K562 (cell line): ENCODE measurements around the gene HPDL. TPM values are rescaled to one million over a fixed set of nuclear protein-coding genes. Genes with fewer than 3 reads are reported as not detected.

Experiments
- ARID3B ChIP-seq: fragments of 250-450 bp; sonication (Bioruptor Pico); IDR thresholded peaks from 2 replicates; pipeline ENCODE4 v1.4.0; 2020; ENCODE audit warnings: borderline replicate concordance
- CBFB ChIP-seq: sonication (generic); formaldehyde crosslinking; IDR thresholded peaks from 2 replicates; pipeline ENCODE4 v1.4.0; 2020; ENCODE audit warnings: mild to moderate bottlenecking, missing genetic modification reagents
- CC2D1A ChIP-seq: fragments of 450-650 bp; IDR thresholded peaks from 2 replicates; pipeline ENCODE4 v1.6.1; 2017; ENCODE audit warnings: mild to moderate bottlenecking
- ETS2 ChIP-seq: IDR thresholded peaks from 2 replicates; pipeline ENCODE4 v1.6.1; 2016; ENCODE audit warnings: borderline replicate concordance, missing genetic modification characterization, mild to moderate bottlenecking, moderate library complexity, missing compliant biosample characterization; ENCODE audit not compliant: poor library complexity, severe bottlenecking
- GABPB2 ChIP-seq: fragments of 250-450 bp; sonication (Bioruptor Pico); conservative IDR thresholded peaks from 2 replicates; pipeline ENCODE4 v1.5.1; 2021; ENCODE audit warnings: mild to moderate bottlenecking
- GATAD2A ChIP-seq: fragments of 450-650 bp; IDR thresholded peaks from 2 replicates; pipeline ENCODE4 v1.6.1; 2017
- IRF2 ChIP-seq: sonication (generic); formaldehyde crosslinking; IDR thresholded peaks from 2 replicates; pipeline ENCODE4 v1.8.1; 2022; ENCODE audit warnings: mild to moderate bottlenecking, missing genetic modification reagents
- MAFG ChIP-seq: fragments of 450-650 bp; conservative IDR thresholded peaks from 2 replicates; pipeline ENCODE4 v1.6.1; 2016; ENCODE audit warnings: missing genetic modification characterization, missing compliant biosample characterization
- NCOA1 ChIP-seq: fragments of 450-650 bp; IDR thresholded peaks from 2 replicates; pipeline ENCODE4 v1.6.1; 2016; ENCODE audit warnings: low read depth
- POLR3A ChIP-seq: IDR thresholded peaks from 2 replicates; pipeline ENCODE4 v1.6.1; 2011; ENCODE audit warnings: borderline replicate concordance, mild to moderate bottlenecking, moderate library complexity; ENCODE audit not compliant: insufficient read length, insufficient read depth; ENCODE audit errors: extremely low read depth
- REST ChIP-seq, 2 experiments: fragments of 450-650 bp; formaldehyde crosslinking in 1 of 2; IDR thresholded peaks; 2 replicates each; pipeline versions ENCODE4 v1.4.0 to v1.6.1; 2014 to 2020; ENCODE audit warnings: mild to moderate bottlenecking in 2 of 2, borderline replicate concordance in 1 of 2, low read depth in 1 of 2
- RUNX1 ChIP-seq: sonication (generic); IDR thresholded peaks from 2 replicates; pipeline ENCODE4 v1.6.1; 2016; ENCODE audit warnings: antibody characterized with exemption, low read depth
- SMARCC2 ChIP-seq: fragments of 450-650 bp; IDR thresholded peaks from 2 replicates; pipeline ENCODE4 v1.6.1; 2017; ENCODE audit warnings: antibody characterized with exemption, moderate library complexity, mild to moderate bottlenecking, low read depth
- SNIP1 ChIP-seq: fragments of 450-650 bp; IDR thresholded peaks from 2 replicates; pipeline ENCODE4 v1.7.1; 2017; ENCODE audit warnings: low read depth, mild to moderate bottlenecking
- THRA ChIP-seq: fragments of 450-650 bp; IDR thresholded peaks from 2 replicates; pipeline ENCODE4 v1.6.1; 2017; ENCODE audit warnings: mild to moderate bottlenecking, moderate library complexity
- XRCC3 ChIP-seq: fragments of 450-650 bp; IDR thresholded peaks from 2 replicates; pipeline ENCODE4 v1.6.1; 2017; ENCODE audit warnings: mild to moderate bottlenecking, moderate library complexity
- ZC3H11A ChIP-seq: IDR thresholded peaks from 2 replicates; pipeline ENCODE4 v1.6.1; 2012; ENCODE audit warnings: low read depth, low read length, improper control_type of control experiment
- ZNF224 ChIP-seq: sonication (generic); formaldehyde crosslinking; IDR thresholded peaks from 2 replicates; pipeline ENCODE4 v1.8.0; 2022; ENCODE audit warnings: mild to moderate bottlenecking, missing genetic modification reagents
- polyA plus RNA-seq, 8 experiments: library from polyadenylated mRNA; depleted of rRNA in 4 of 8; stranded (reverse) in 5 of 8; unstranded in 3 of 8; fragments of >200 nt; fragmentation: Nextera tagmentation in 2 of 8; fragmentation: Illumina TruSeq in 1 of 8; extraction: Ambion mirVana in 2 of 8; extraction: Trizol in 1 of 8; gene quantifications; 2 replicates each; pipeline versions ENCODE4 v1.2.1 to v1.2.3, GENCODE V29; 2011 to 2014; ENCODE audit warnings: inconsistent platforms in 1 of 8, missing spikeins in 1 of 8
- total RNA-seq, 7 experiments: library from RNA; depleted of rRNA in 6 of 7; stranded (reverse); fragments of >200 nt in 6 of 7; fragmentation: Illumina TruSeq in 2 of 7; extraction: Trizol in 2 of 7; gene quantifications; 2 replicates each; pipeline versions ENCODE4 v1.2.1 to v1.2.3, GENCODE V29; 2011 to 2021; ENCODE audit warnings: low replicate concordance in 1 of 7

The HPDL gene
- total and polyA plus RNA-seq, 9 of the 15 experiments (the other 6 are each of a cell fraction or from before 2014, with no cell fraction given), result not detected

- TF ChIP-seq THRA (no peak), MAFG (tag) (no peak), NCOA1 (no peak), CC2D1A (no peak), IRF2 (no peak), SNIP1 (no peak), GABPB2 (no peak), GATAD2A (no peak), REST (IDR thresholded peaks at IDR 0.05; ENCODE audit: borderline replicate concordance) (peak; percentile 27; the same call in 1 of the 2 replicates), REST (CRISPR knock-in tag; IDR thresholded peaks at IDR 0.05; ENCODE audit: low read depth) (no peak), ZC3H11A (no peak), ETS2 (no peak), ZNF224 (CRISPR knock-in tag) (no peak), CBFB (CRISPR knock-in tag) (peak; percentile 56; the same call in 1 of the 2 replicates), XRCC3 (no peak), RUNX1 (no peak), SMARCC2 (no peak), ARID3B (CRISPR knock-in tag) (no peak), POLR3A (no peak)
Measured at GRCh38 chr1:45340816-45341466, 14.2 kb downstream of the HPDL start (continued).
